ENCODE measurements around the gene ANKRD42.

DNA sequence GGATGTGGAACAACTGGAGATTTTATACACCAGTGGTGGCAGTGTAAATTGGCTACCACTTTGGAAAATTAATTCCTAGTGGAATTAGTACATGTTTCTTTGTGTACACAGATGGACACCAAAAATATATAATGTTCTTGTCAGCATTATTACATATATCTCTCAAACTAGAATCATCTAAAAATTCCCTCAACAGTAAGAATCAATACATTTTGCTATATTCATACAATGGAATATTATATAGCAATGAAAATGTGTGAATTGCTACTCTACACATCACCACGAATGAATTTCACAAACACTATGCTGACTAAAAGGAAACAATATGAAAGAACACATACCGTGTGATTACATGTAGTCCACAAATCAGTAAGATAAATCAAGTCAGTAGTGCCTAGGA lies 58.8 kb downstream of the ANKRD42 start:
- no peak for TF ChIP-seq CTCF (IDR thresholded peaks at IDR 0.05)
- TF ChIP-seq EP300 (IDR thresholded peaks at IDR 0.05), result no peak
- no peak for TF ChIP-seq POLR2A (IDR thresholded peaks at IDR 0.05; ENCODE audit: low read depth)
- no peak for TF ChIP-seq POLR2AphosphoS5 (IDR thresholded peaks at IDR 0.05)

Measured in esophagus muscularis mucosa (tissue), 4 donors.